WTC11 (cell line): ENCODE data around the gene CAPN7. TPM values are rescaled to one million over a fixed set of nuclear protein-coding genes. Genes with fewer than 3 reads are reported as not detected.

ENCODE experiments used
- ATAC-seq: fragments of 200-7000 bp; cut with Tn5 transposase; 2 replicates; pipeline ENCODE4 v1.10.0; 2021; ENCODE audit warnings: mild to moderate bottlenecking, moderate library complexity
- CTCF ChIA-PET: fragments of 300-600 bp; sonication (Branson Sonifier 250); formaldehyde crosslinking; loops from one replicate; lab custom pipeline; 2021; ENCODE audit warnings: antibody characterized with exemption; lab: Charles Lee
- POLR2A ChIA-PET: fragments of 350-600 bp; sonication (Branson Sonifier 250); formaldehyde crosslinking; loops from one replicate; lab custom pipeline; 2021; ENCODE audit warnings: antibody characterized with exemption; lab: Charles Lee
- DNase-seq: peaks from one replicate; pipeline ENCODE4 v3.0.0; 2021; ENCODE audit warnings: low spot score
- H3K27ac Mint-ChIP-seq: 2 replicates; pipeline ENCODE4 v1.8.0; 2021; ENCODE audit warnings: mixed read lengths
- H3K27me3 Mint-ChIP-seq: 2 replicates; pipeline ENCODE4 v1.8.0; 2021; ENCODE audit warnings: low read depth, mild to moderate bottlenecking, moderate library complexity, mixed read lengths
- H3K36me3 Mint-ChIP-seq: 2 replicates; pipeline ENCODE4 v1.8.0; 2021; ENCODE audit warnings: mixed read lengths
- H3K4me1 Mint-ChIP-seq: 2 replicates; pipeline ENCODE4 v1.8.0; 2022; ENCODE audit warnings: mixed read lengths
- H3K4me3 Mint-ChIP-seq: 2 replicates; pipeline ENCODE4 v1.8.0; 2021; ENCODE audit warnings: mild to moderate bottlenecking, moderate library complexity, mixed read lengths
- H3K9me3 Mint-ChIP-seq: 2 replicates; pipeline ENCODE4 v1.8.0; 2021; ENCODE audit warnings: mixed read lengths
- AR ChIP-seq: fragments of 250-450 bp; sonication (Bioruptor Pico); IDR thresholded peaks from 2 replicates; pipeline ENCODE4 v1.9.0; 2021; ENCODE audit warnings: mild to moderate bottlenecking
- ATF2 ChIP-seq: sonication (generic); formaldehyde crosslinking; IDR thresholded peaks from 2 replicates; pipeline ENCODE4 v1.8.1; 2022; ENCODE audit warnings: low read depth, missing genetic modification reagents, borderline replicate concordance
- ATF3 ChIP-seq: sonication (generic); formaldehyde crosslinking; conservative IDR thresholded peaks from 2 replicates; pipeline ENCODE4 v1.8.1; 2022; ENCODE audit warnings: mild to moderate bottlenecking, missing genetic modification reagents
- E2F5 ChIP-seq: sonication (generic); formaldehyde crosslinking; IDR thresholded peaks from 2 replicates; pipeline ENCODE4 v1.8.1; 2022; ENCODE audit warnings: mild to moderate bottlenecking, moderate library complexity, missing genetic modification reagents
- ETV6 ChIP-seq: sonication (generic); formaldehyde crosslinking; IDR thresholded peaks from 2 replicates; pipeline ENCODE4 v1.8.1; 2022; ENCODE audit warnings: mild to moderate bottlenecking, missing genetic modification reagents
- FOXJ3 ChIP-seq: sonication (generic); formaldehyde crosslinking; IDR thresholded peaks from 2 replicates; pipeline ENCODE4 v1.9.0; 2021; ENCODE audit warnings: missing genetic modification reagents, mild to moderate bottlenecking, borderline replicate concordance
- FOXK1 ChIP-seq: sonication (generic); formaldehyde crosslinking; IDR thresholded peaks from 2 replicates; pipeline ENCODE4 v1.8.0; 2022; ENCODE audit warnings: mild to moderate bottlenecking, moderate library complexity, missing genetic modification reagents
- IRF2 ChIP-seq: sonication (generic); formaldehyde crosslinking; IDR thresholded peaks from 2 replicates; pipeline ENCODE4 v1.8.0; 2022; ENCODE audit warnings: low read depth, missing genetic modification reagents, borderline replicate concordance
- MLX ChIP-seq: sonication (generic); formaldehyde crosslinking; IDR thresholded peaks from 2 replicates; pipeline ENCODE4 v1.8.1; 2023; ENCODE audit warnings: mild to moderate bottlenecking, missing genetic modification reagents, moderate library complexity
- MYBL2 ChIP-seq: sonication (generic); formaldehyde crosslinking; IDR thresholded peaks from 2 replicates; pipeline ENCODE4 v1.8.1; 2023; ENCODE audit warnings: mild to moderate bottlenecking, moderate library complexity, missing genetic modification reagents
- NR1H2 ChIP-seq: sonication (generic); formaldehyde crosslinking; IDR thresholded peaks from 2 replicates; pipeline ENCODE4 v1.9.0; 2021; ENCODE audit warnings: mild to moderate bottlenecking, moderate library complexity, missing genetic modification reagents
- NR3C1 ChIP-seq: sonication (generic); formaldehyde crosslinking; conservative IDR thresholded peaks from 2 replicates; pipeline ENCODE4 v1.8.1; 2023; ENCODE audit warnings: low read depth, mild to moderate bottlenecking, missing genetic modification reagents
- PRRX2 ChIP-seq: fragments of 250-450 bp; sonication (Bioruptor Pico); IDR thresholded peaks from 2 replicates; pipeline ENCODE4 v1.8.0; 2021; ENCODE audit warnings: mild to moderate bottlenecking
- SMAD4 ChIP-seq: sonication (generic); formaldehyde crosslinking; IDR thresholded peaks from 2 replicates; pipeline ENCODE4 v1.8.0; 2022; ENCODE audit warnings: mild to moderate bottlenecking, missing genetic modification reagents
- SP1 ChIP-seq: sonication (generic); formaldehyde crosslinking; conservative IDR thresholded peaks from 2 replicates; pipeline ENCODE4 v1.8.1; 2022; ENCODE audit warnings: missing genetic modification reagents
- ZBTB43 ChIP-seq: sonication (generic); formaldehyde crosslinking; IDR thresholded peaks from 2 replicates; pipeline ENCODE4 v1.8.1; 2023; ENCODE audit warnings: mild to moderate bottlenecking, missing genetic modification reagents
- ZNF219 ChIP-seq: sonication (generic); formaldehyde crosslinking; IDR thresholded peaks from 2 replicates; pipeline ENCODE4 v1.8.0; 2023; ENCODE audit warnings: missing genetic modification reagents, mild to moderate bottlenecking, borderline replicate concordance
- ZNF263 ChIP-seq: sonication (generic); formaldehyde crosslinking; IDR thresholded peaks from 2 replicates; pipeline ENCODE4 v1.8.1; 2022; ENCODE audit warnings: low read depth, mild to moderate bottlenecking, moderate library complexity, missing genetic modification reagents
- ZNF425 ChIP-seq: fragments of 250-450 bp; sonication (Bioruptor Pico); conservative IDR thresholded peaks from 2 replicates; pipeline ENCODE4 v1.9.0; 2021; ENCODE audit warnings: mild to moderate bottlenecking
- ZSCAN18 ChIP-seq: fragments of 250-450 bp; sonication (Bioruptor Pico); IDR thresholded peaks from 2 replicates; pipeline ENCODE4 v2.1.2; 2022; ENCODE audit warnings: mild to moderate bottlenecking, moderate library complexity
- total RNA-seq: library from RNA; stranded (reverse); gene quantifications from 3 replicates; pipeline ENCODE4 v1.2.3, GENCODE V29; 2021

CAPN7 gene
- total RNA-seq, 1 experiment from 2014 or later: 16.8 TPM

- Mint-ChIP-seq H3K27me3 (peaks cover 65% of the 10 kb centered on the region), H3K27ac (no peak overlapping the region), H3K4me1 (no peaks in the 10 kb centered on the region), H3K36me3 (peaks cover 9% of the 10 kb centered on the region), H3K4me3 (no peak overlapping the region), H3K9me3 (peaks cover 24% of the 10 kb centered on the region)
- ATAC-seq (no peak), DNase-seq (no peak)
- CTCF ChIA-PET: no interaction called here
- TF ChIP-seq ZNF263 (CRISPR knock-in tag) (no peak), SP1 (CRISPR knock-in tag) (no peak), SMAD4 (CRISPR knock-in tag) (no peak), MLX (CRISPR knock-in tag) (no peak), ATF3 (no peak), NR3C1 (no peak), ETV6 (CRISPR knock-in tag) (no peak), E2F5 (no peak), FOXK1 (no peak), ZBTB43 (CRISPR knock-in tag) (no peak), NR1H2 (no peak), MYBL2 (CRISPR knock-in tag) (no peak), AR (no peak), ZSCAN18 (CRISPR knock-in tag) (no peak), PRRX2 (no peak), ATF2 (CRISPR knock-in tag) (no peak), FOXJ3 (CRISPR knock-in tag) (no peak), IRF2 (CRISPR knock-in tag) (no peak), ZNF219 (CRISPR knock-in tag) (no peak), ZNF425 (CRISPR knock-in tag) (no peak)
- POLR2A ChIA-PET: no interaction called here
Measured at GRCh38 chr3:15160662-15161061, 45.4 kb upstream of the CAPN7 start.
